HG02678 (cell line): ENCODE measurements around the gene SORL1.

ENCODE experiments used
- ATAC-seq: cut with Tn5 transposase; IDR thresholded peaks from one replicate; pipeline ENCODE4 v1.9.1; 2021; ENCODE audit warnings: mild to moderate bottlenecking, moderate library complexity; ENCODE audit not compliant: unreplicated experiment

Gene SORL1

DNA sequence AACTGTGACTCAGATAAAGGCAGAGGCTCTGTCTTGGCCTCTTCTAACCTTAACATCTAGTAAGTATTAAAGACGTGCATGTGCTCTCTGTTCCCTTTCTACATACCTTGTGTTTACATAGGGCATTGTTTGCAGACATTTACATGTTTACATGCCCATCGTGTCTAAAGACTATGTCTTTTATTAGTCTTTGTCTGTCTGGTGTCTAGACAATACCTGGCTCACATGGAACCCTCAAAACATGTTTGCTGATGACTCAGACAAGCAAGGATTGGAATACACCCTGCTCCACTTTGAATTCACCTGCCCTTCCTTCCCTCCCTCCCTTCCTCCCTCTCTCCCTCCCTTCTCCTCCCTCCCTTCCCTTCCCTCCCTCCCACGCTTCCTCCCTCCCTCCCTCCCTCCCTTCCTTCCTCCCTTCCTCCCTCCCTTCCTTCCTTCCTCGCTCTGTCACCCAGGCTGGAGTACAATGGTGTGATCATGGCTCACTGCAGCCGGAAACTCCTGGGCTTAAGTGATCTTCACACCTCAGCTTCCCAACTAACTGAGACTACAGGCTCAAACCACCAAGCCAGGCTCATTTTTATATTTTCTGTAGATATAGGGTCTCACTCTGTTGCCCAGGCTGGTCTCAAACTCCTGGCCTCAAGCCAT, 24.4 kb downstream of the SORL1 start:
- no peak for ATAC-seq

- ATAC-seq, result no peak
These were observed 26.2 kb downstream of the SORL1 start for GRCh38 chr11:121478226-121478894.

DNA sequence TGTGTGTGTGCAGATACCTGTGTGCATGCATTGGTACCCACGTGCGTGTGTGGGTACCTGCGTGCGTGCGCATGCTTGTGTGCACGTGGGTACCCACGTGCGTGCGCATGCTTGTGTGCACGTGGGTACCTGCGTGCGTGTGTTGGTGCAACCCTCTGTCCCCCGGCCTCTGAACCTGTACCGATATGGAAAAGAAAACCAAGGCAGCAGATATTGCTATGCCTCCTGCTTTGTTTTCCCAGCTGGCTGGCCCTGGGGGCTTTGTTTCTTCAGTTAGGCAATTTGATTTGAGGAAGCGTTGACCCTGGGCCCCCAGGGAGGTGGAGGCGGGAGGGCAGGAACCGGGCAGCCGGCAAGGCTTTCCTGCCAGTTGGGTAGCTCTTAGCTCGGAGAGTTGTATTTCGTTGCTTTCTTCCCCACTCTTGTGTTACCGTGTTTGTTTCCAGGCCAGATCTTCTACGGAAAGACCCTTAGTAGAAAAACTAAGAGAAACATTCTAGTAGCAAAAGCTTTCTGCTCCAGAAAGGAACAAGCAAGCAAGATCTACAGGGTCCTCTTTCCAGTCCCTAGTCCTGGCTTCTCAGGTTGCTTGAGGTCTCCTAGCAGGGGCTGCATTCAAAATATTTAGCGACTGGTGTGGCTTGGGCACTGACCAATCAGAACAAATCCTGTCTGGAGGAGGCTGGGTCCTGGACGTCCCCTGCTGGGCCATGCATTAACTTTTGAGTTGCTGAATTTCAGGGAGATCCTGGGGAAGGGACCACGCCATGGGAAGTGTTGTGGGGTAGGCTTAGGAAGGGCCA, 27.0 kb downstream of the SORL1 start:
- no peak for ATAC-seq

DNA sequence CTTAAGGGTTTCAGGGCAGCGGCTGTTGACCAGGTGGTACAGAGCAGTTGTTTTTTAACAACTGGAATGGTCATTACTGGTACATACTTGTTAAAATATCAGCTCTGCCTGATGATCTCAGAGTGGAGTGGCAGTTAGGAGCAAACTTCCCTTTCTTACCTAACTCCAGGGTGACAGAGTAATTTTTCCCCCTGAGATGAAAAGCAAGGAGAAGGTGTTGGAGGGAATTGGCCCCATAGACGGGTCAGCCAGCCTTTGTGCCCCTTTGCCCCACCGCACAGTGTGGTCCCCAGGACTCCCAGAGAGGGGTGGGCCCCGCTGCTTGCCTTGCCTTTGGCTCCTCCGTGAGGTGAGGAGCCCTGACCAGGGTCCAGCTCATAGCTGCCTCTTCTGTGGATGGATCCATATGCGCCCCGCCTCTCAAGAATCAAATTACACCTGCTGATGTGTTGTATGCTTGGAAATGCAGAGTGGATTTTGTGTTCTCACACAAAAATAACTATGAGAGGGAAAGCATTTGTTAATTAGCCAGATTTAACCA, 27.7 kb downstream of the SORL1 start:
- no peak for ATAC-seq

- peak; percentile 44 for ATAC-seq
These were observed 29.5 kb downstream of the SORL1 start for GRCh38 chr11:121481484-121482230.

GRCh38 chr11:121482231-121483129, 30.4 kb downstream of the SORL1 start:
- ATAC-seq, result peak; percentile 85

DNA sequence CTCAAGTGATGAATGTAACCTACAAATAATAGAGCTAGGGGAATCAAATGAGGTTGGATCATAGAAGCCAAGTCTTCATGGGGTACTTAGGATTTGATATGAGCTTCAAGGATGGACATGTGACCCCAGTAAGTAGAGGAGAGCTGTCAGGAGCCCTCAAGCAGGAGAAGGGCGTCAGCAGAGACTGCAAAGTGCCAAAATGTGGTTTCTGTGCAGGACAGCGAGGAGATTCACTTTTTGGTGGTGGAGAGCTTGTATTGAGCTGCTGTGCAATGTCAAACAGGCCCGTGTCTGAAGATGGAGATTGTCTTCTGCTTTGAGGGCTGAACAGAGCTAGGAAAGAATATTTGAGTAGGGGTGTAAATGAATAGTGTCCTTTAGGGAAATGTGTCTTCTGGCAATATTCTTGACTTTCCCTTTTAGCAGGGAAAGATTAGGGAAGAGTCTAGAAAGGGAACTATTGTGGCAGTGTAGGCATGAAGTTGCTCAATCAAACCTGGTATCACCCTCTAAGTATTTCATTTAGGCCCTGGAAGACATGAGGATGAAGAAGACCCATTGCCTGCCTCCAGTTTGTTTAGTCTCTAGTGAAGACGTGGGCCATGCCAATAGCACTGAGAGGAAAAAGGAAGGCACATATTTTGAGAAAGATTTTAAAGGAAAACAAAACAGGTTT, 31.8 kb downstream of the SORL1 start:
- no peak for ATAC-seq

DNA sequence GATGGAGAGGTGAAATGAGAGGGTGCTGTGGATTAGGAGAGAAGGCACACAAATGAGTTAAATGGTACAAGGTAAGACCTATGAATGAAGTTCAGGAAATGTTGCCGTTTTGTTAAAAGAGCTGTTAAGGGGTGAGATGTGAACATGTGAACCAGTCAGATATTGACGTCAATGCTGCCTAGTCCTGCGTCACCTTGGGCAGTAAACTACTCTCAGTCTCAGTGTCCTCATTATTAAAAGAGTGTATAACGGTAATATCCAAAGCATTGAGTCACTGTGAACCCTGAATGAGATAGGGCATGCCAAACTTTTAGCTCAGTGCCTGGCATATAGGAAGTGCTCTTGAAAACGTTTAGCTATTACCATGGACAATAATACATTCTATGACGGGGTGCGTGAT, 33.1 kb downstream of the SORL1 start:
- ATAC-seq, result no peak

DNA sequence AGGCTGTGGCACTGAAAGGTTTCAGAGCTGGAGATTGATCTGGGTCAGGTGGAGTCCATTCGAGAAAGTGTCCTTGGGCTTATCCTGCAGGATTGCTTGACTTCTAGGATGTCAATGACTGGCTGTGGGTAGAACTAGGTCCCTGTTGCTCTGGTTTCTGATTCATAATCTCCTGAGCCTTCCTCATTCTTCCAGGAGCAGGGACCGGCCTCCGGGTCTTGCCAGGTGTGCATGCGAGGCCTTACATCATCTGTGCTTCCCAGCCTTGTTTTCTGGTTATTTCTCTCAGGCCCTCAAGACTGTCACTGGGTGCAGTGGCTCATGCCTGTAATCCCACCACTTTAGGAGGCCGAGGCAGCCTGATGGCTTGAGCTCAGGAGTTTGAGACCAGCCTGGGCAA, 33.9 kb downstream of the SORL1 start:
- ATAC-seq, result no peak

DNA sequence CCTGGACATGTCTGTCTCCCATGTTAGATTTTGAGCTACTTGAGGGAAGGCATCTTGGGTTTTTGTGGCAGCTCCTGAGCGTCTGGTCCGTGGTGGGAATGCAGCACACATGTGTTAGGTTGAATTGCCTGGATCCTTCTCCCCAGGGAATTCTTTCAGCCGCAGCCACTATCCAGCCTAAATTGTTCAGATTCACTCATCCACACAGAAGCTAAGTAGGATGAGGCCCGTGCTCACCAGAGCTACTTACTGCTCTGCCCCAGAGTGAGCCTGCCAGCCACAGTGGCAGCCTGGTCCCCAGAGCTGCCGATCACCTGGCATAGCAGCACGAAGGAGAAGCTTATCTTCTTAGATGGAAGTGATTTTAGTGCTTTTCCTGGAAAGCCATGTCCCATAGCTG, 35.1 kb downstream of the SORL1 start:
- ATAC-seq, result no peak

- ATAC-seq, result no peak
These were observed 36.1 kb downstream of the SORL1 start for GRCh38 chr11:121488170-121488569.

- no peak for ATAC-seq
These were observed 36.5 kb downstream of the SORL1 start for GRCh38 chr11:121488641-121489040.

DNA sequence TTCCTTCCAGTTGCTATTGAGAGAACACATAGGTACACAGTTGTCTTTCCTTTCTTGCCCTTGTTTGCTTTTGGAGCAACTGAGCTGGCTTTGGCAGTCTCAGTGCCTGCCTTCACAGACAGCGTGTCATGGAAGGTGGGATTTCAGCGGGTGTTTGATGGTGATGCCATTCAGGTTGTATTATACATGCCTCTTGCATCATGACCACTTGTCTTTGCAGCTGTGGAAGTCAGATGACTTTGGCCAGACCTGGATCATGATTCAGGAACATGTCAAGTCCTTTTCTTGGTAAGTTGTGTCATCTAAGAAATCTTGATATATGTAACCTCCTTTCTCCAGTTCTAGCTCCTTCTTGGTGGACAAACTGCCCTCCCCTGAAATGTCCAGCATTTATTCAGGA, 37.7 kb downstream of the SORL1 start:
- ATAC-seq, result no peak

DNA sequence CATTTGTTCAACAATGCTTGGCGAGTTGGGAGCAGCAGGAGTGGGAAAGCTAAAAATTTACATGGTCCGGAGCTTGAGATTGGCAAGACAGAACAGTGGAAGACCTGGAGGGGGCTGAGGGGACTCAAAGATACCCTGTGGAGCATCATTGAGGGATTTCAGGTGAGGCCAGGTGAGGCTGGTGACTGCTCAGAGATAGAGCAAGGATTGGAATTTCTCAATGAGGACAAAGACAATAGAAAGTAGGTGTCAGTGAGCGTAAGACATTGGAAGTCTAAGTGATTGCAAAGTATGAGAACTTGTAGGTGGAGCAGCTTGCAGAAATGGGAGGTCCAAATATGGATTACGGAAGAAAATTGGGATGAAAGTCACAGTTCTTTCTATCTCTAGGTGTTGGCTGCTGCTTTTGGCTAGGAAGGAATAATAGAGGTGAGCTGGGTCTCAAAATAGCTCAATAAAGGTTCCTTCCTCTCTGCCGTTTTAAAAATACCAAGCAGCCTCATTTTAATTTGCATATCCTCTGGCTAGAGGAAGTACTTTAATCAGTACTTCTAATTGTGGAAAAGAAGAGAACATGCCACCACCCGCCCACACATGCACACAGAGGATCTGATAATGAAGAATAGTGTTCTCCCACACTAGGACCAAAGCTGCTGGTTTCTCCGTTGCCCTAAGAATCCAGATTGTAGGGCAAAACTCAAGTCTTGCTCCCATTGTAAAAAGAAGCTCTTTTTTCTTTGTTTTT, 42.4 kb downstream of the SORL1 start:
- peak; percentile 78 for ATAC-seq

DNA sequence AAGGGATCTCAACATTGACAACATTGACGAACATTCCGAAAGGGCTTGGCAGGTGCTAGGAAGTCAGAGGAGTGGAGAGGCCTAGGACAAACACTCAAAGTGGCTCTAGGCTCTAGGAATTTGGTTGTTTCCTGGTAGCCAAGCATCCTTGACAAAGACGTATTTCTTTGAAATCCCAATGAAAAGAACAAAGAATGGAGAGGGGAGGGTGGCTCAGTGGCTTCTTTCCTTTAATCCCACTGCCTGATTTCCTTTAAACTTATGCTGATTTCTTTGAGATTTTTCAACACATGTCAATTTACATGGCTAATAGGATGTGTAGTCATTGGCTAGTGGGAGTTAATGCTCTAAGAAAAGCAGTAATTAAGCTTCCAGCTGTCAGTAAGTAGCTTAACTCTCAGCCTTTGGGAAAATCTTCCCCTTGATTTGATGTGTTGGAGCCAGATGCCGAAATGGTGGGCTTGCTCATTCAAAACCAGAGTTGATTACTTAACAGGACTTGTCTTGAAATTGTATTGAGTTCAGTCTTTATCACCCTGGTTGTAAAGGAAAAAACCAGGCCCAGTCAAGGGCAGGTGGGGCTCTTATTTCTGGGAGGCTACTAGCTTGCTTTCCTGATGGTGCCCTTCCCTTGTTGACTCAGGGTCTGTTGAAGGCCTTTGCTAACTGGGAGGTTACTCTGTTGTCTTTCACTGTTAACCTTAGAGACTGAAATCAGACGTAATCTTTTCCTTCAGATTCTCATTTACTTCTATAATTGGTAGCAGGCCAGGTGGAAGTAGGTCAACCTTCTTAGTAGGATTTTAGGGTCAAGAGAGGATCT, 45.3 kb downstream of the SORL1 start:
- no peak for ATAC-seq

DNA sequence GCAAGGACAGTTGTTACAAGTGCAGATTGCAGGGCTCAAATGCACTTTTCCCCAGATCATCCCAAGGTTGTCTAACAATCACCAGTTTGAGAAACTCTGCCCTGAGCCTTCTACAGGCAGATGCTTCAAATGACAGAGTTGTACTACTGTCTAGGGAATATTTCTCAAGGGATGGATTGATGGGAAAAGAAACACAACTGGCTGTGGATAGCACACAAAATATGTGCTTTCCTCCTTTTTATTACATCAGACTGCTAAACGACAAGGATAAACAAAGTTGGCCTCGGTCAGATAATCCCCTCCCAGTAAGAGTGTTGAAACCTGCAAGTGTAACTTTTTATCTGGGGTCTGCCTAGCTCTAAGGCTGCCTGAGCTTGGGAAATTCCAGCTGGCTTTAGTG, 47.3 kb downstream of the SORL1 start:
- no peak for ATAC-seq

- no peak for ATAC-seq
These were observed 48.2 kb downstream of the SORL1 start for GRCh38 chr11:121500275-121500674.

GRCh38 chr11:121500717-121501116, 48.6 kb downstream of the SORL1 start:
- ATAC-seq, result no peak
